HCT116 (cell line): Measurements from ENCODE around the gene ADIPOQ.

Experiments used
- CTCF ChIP-seq, 3 experiments: fragments of 200-600 bp in 1 of 3; sonication (generic) in 1 of 3; IDR thresholded peaks in 2 of 3; conservative IDR thresholded peaks in 1 of 3; 2 replicates each; pipeline ENCODE4 v1.5.1; 2012 to 2017; ENCODE audit warnings: low read depth in 2 of 3, low read length in 2 of 3, antibody characterized with exemption in 1 of 3, borderline replicate concordance in 1 of 3, control low read depth in 1 of 3, mild to moderate bottlenecking in 1 of 3, mixed read lengths in 1 of 3, mixed run types in 1 of 3, moderate library complexity in 1 of 3; ENCODE audit not compliant: insufficient read depth in 1 of 3
- POLR2A ChIP-seq: IDR thresholded peaks from 2 replicates; pipeline ENCODE4 v1.7.0; 2011; ENCODE audit warnings: borderline replicate concordance; ENCODE audit not compliant: insufficient read depth, insufficient read length; ENCODE audit errors: extremely low read depth
- POLR2AphosphoS5 ChIP-seq: IDR thresholded peaks from 2 replicates; pipeline ENCODE4 v1.6.1; 2011; ENCODE audit warnings: mild to moderate bottlenecking, low read depth, low read length, moderate library complexity
- ZNF274 ChIP-seq: fragments of 200-500 bp; sonication (Bioruptor generic); IDR thresholded peaks from 2 replicates; pipeline ENCODE4 v1.6.1; 2014; ENCODE audit warnings: mild to moderate bottlenecking, low read depth, low read length, inconsistent platforms

GRCh38 chr3:186843039-186843432 lies 526 bp downstream of the ADIPOQ start:
- TF ChIP-seq POLR2AphosphoS5 (no peak), POLR2A (no peak), CTCF (IDR thresholded peaks at IDR 0.05 in 2 of 3, conservative IDR thresholded peaks at IDR 0.05 in 1 of 3; ENCODE audit: borderline replicate concordance in 1 of 3, insufficient read depth in 1 of 3, low read depth in 2 of 3, low read length in 2 of 3) (no peak), ZNF274 (no peak)
